ENCODE results near the gene MBD1. TPM values are rescaled to one million over a fixed set of nuclear protein-coding genes. Genes with fewer than 3 reads are reported as not detected.
A peak's percentile ranks its signal among the peaks of the same experiment; 100 is the strongest.

Gene MBD1
- total and polyA plus RNA-seq, 2 of the 13 experiments (the other 11 are each of a cell fraction or from before 2014, with no cell fraction given) = 25.5 to 28.6 TPM

DNA sequence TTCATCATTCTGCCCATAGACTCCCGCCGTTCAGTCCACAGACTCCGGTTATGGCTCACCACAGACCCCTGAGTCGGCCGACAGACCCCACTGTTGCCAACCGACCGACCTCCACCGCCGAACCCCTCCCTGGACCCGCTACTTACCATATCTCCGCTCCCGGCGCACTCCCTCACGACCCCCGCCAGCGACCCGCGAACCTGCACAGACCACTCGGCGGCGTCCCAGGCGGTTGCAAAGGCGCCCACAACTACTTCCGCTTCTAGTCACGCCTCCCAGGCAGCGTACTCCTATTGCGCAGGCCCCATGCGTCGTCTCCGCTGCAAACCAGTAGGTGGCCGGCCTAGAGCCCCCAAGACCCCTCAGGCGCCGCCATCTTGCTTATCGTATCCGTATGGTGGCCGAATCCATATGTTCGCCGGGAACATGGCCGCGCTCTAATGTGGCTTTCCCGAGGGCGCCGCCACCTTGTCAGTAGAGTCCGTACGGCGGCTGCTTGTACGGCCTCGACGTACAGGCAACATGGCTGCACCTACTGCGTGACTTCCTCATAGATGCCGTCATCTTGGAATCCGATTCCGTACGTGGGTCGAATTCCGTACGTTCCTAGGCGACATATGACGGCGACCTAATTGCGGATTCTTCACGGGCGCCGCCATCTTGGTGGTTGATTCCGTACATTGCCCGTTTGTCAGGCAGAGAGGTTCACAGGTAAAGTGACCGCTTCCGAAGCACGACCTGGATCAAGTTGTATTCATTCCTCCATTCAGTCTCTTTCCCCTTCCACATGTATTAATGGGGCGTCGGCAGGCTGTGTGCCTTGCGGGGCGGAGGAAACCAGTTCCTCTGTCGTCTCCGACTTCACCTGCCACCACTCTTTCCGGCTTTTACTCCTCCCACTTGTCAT, 6.4 kb upstream of the MBD1 start, which contains the start of gene CXXC1 (continued):
- TF ChIP-seq CBX5 (CRISPR knock-in tag; IDR thresholded peaks at IDR 0.05; ENCODE audit: borderline replicate concordance) (peak; percentile 70; the same call in 1 of the 2 replicates), ZKSCAN8 (CRISPR knock-in tag; IDR thresholded peaks at IDR 0.05; ENCODE audit: borderline replicate concordance) (peak; percentile 55; the same call in 1 of the 2 replicates), ZSCAN12 (CRISPR knock-in tag; IDR thresholded peaks at IDR 0.05) (no peak), ZNF773 (CRISPR knock-in tag; IDR thresholded peaks at IDR 0.05; ENCODE audit: borderline replicate concordance) (no peak), HIVEP1 (CRISPR knock-in tag; IDR thresholded peaks at IDR 0.05) (peak; percentile 62; the same call in 1 of the 2 replicates), ZBTB7A (CRISPR knock-in tag; IDR thresholded peaks at IDR 0.05) (peak; percentile 96), PATZ1 (CRISPR knock-in tag; IDR thresholded peaks at IDR 0.05) (peak; percentile 78), ZIK1 (CRISPR knock-in tag; IDR thresholded peaks at IDR 0.05; ENCODE audit: borderline replicate concordance, low read depth) (0 out of 2 replicates have a peak, but pooled peaks have one; percentile 70), ZNF34 (CRISPR knock-in tag; IDR thresholded peaks at IDR 0.05; ENCODE audit: borderline replicate concordance) (no peak), ZNF614 (CRISPR knock-in tag; IDR thresholded peaks at IDR 0.05; ENCODE audit: borderline replicate concordance) (peak; percentile 55; the same call in 1 of the 2 replicates), ZNF280D (CRISPR knock-in tag; IDR thresholded peaks at IDR 0.05) (peak; percentile 23; the same call in 1 of the 2 replicates), NAIF1 (CRISPR knock-in tag; IDR thresholded peaks at IDR 0.05; ENCODE audit: borderline replicate concordance) (peak; percentile 96), FOXK1 (CRISPR knock-in tag; IDR thresholded peaks at IDR 0.05; ENCODE audit: borderline replicate concordance, low read depth) (peak; percentile 73; the same call in 1 of the 2 replicates), ETV6 (CRISPR knock-in tag; conservative IDR thresholded peaks at IDR 0.05) (no peak)
- TF ChIP-seq, protein P1, sequence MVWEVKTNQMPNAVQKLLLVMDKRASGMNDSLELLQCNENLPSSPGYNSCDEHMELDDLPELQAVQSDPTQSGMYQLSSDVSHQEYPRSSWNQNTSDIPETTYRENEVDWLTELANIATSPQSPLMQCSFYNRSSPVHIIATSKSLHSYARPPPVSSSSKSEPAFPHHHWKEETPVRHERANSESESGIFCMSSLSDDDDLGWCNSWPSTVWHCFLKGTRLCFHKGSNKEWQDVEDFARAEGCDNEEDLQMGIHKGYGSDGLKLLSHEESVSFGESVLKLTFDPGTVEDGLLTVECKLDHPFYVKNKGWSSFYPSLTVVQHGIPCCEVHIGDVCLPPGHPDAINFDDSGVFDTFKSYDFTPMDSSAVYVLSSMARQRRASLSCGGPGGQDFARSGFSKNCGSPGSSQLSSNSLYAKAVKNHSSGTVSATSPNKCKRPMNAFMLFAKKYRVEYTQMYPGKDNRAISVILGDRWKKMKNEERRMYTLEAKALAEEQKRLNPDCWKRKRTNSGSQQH (CRISPR knock-in tag; IDR thresholded peaks at IDR 0.05; ENCODE audit: low read depth) = no peak; the same call in none of the 2 replicates
- TF ChIP-seq, protein P2, sequence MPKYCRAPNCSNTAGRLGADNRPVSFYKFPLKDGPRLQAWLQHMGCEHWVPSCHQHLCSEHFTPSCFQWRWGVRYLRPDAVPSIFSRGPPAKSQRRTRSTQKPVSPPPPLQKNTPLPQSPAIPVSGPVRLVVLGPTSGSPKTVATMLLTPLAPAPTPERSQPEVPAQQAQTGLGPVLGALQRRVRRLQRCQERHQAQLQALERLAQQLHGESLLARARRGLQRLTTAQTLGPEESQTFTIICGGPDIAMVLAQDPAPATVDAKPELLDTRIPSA (CRISPR knock-in tag; IDR thresholded peaks at IDR 0.05; ENCODE audit: borderline replicate concordance) = no peak

Data from HepG2 (cell line).